Testis (tissue), 3 donors: ENCODE results near the gene CDK6. TPM values are rescaled to one million over a fixed set of nuclear protein-coding genes. Genes with fewer than 3 reads are reported as not detected.

ENCODE experiments used
- DNase-seq: peaks from one replicate; pipeline ENCODE4 v3.0.0-alpha.2; 2019
- H3K27ac ChIP-seq, 2 donors: fragments of 200-600 bp; sonication (generic); one replicate each; pipeline ENCODE4 v1.5.1; 2019
- H3K27me3 ChIP-seq: fragments of 200-600 bp; sonication (generic); one replicate; pipeline ENCODE4 v1.5.1; 2019
- H3K36me3 ChIP-seq: fragments of 200-600 bp; sonication (generic); one replicate; pipeline ENCODE4 v1.5.1; 2017; ENCODE audit warnings: low read depth; ENCODE audit errors: missing control alignments
- H3K4me1 ChIP-seq: fragments of 200-600 bp; sonication (generic); one replicate; pipeline ENCODE4 v1.5.1; 2019
- H3K4me3 ChIP-seq, 2 donors: fragments of 200-600 bp; sonication (generic); one replicate each; pipeline ENCODE4 v1.5.1; 2017 to 2019
- H3K9me3 ChIP-seq: fragments of 200-600 bp; sonication (generic); one replicate; pipeline ENCODE4 v1.5.1; 2017
- CTCF ChIP-seq, 3 experiments: fragments of 450-650 bp in 2 of 3; fragments of 200-600 bp in 1 of 3; sonication (generic) in 1 of 3; IDR thresholded peaks; one replicate each; pipeline ENCODE4 v1.5.1; 2016 to 2019; ENCODE audit warnings: antibody characterized with exemption in 3 of 3, mild to moderate bottlenecking in 2 of 3, moderate library complexity in 1 of 3
- POLR2A ChIP-seq: fragments of 450-650 bp; IDR thresholded peaks from one replicate; pipeline ENCODE4 v1.6.1; 2017; ENCODE audit warnings: antibody characterized with exemption, mild to moderate bottlenecking, moderate library complexity
- WGBS, 2 donors: methylation state at CpG; one replicate each; pipeline ENCODE4 v1.1.5; 2018; 5-methylcytosine and 5-hydroxymethylcytosine counted together
- intact Hi-C: fragments of 100-400 bp; cut with DNase I; formaldehyde crosslinking; loops from one replicate; pipeline ENCODE4 v1.15.1; 2023; ENCODE audit warnings: low total_unique reads
- polyA plus RNA-seq: library from polyadenylated mRNA; stranded (reverse); fragments of 350-450 nt; fragmentation: Illumina TruSeq; extraction: RNeasy Lipid Tissue Mini Kit (QIAGEN cat#74804); gene quantifications from one replicate; pipeline ENCODE4 v1.2.3, GENCODE V29; 2014; ENCODE audit warnings: low read depth, low replicate concordance; ENCODE audit not compliant: insufficient read depth
- total RNA-seq, 2 donors: library from RNA; depleted of rRNA; stranded (reverse); fragments of >200 nt; gene quantifications; one replicate each; pipeline ENCODE4 v1.2.3, GENCODE V29; 2016

The CDK6 gene
- total and polyA plus RNA-seq, 3 donors from 2014 or later = 21.1 to 31.6 (median 22.8) TPM

DNA sequence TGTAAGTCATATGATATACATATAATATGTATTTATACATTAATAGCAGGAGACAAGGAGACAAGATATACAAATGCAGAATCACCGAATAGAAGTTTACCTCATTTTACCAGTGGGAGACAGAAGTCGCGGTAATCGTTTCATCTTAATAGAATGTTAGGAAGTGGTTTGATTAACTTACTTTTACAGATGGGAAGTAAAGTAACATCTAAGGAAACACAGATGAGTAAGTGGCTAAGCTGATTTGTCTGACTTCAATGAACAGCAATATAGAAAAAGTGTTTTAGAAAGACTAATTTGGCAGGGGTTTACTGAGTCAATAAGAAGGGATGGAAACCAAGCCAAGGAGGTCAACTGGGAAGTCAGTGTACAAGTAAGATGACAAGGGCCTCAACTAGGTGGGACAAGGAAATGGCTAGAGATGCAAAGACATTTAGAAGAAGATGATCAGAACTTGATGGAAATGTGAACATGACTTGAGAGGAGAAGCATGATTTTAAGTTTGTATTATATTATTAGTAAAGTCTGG lies 210.0 kb downstream of the CDK6 start:
- Histone ChIP-seq H3K27ac (no peak overlapping the region), H3K4me3 (no peak overlapping the region), H3K9me3 (no peaks in the 10 kb centered on the region), H3K27me3 (no peaks in the 10 kb centered on the region), H3K36me3 (no peaks in the 10 kb centered on the region), H3K4me1 (no peaks in the 10 kb centered on the region)
- intact Hi-C loops = no loop called here
- 86 to 93% methylated on average over 4 of the region's 4 CpGs for whole genome bisulfite sequencing, 2 donors
- no peak for DNase-seq
- TF ChIP-seq CTCF (IDR thresholded peaks at IDR 0.05) = no peak
- no peak for TF ChIP-seq POLR2A

- no peak for DNase-seq
- Histone ChIP-seq H3K4me3 (no peak overlapping the region), H3K4me1 (no peaks in the 10 kb centered on the region), H3K36me3 (no peaks in the 10 kb centered on the region), H3K27ac (no peak overlapping the region), H3K27me3 (no peaks in the 10 kb centered on the region), H3K9me3 (no peaks in the 10 kb centered on the region)
- no peak for TF ChIP-seq POLR2A
- TF ChIP-seq CTCF (IDR thresholded peaks at IDR 0.05) = no peak
- intact Hi-C loops = no loop called here
Observed at GRCh38 chr7:92625617-92626016, 210.8 kb downstream of the CDK6 start.

- WGBS, 2 donors = 96 to 97% methylated on average over 2 of the region's 2 CpGs
- TF ChIP-seq POLR2A = no peak
- TF ChIP-seq CTCF (IDR thresholded peaks at IDR 0.05) = no peak
- Histone ChIP-seq H3K27me3 (no peaks in the 10 kb centered on the region), H3K36me3 (no peaks in the 10 kb centered on the region), H3K4me3 (no peak overlapping the region), H3K9me3 (no peaks in the 10 kb centered on the region), H3K4me1 (no peaks in the 10 kb centered on the region), H3K27ac (no peak overlapping the region)
- DNase-seq = no peak
- intact Hi-C loops = no loop called here
Observed at GRCh38 chr7:92624298-92624996, 211.9 kb downstream of the CDK6 start.

DNA sequence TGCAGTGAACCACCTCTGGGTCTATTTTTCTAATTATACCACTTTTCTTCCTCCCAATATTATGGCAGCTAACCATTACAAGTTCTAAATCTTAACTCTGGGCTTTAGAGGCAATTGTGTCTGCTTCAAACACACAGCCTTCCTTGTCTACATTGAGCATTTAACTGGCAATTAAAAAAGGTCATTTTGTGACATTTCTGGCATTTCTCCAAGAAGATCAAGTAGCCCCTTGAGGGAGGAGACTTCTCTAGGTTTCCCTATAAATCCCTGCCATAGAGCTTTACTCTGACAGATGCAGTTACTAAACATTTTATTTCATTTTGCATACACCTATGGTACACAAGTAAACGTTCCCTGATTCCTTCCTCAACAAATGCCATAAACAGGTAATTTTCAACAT lies 212.8 kb downstream of the CDK6 start:
- DNase-seq = no peak

More for the DNA sequence above, 212.8 kb downstream of the CDK6 start:
- intact Hi-C loops = no loop called here
- TF ChIP-seq POLR2A (no peak), CTCF (IDR thresholded peaks at IDR 0.05) (no peak)
- Histone ChIP-seq H3K4me3 (no peak overlapping the region), H3K27me3 (no peaks in the 10 kb centered on the region), H3K36me3 (no peaks in the 10 kb centered on the region), H3K27ac (no peak overlapping the region), H3K9me3 (no peaks in the 10 kb centered on the region), H3K4me1 (no peaks in the 10 kb centered on the region)
- WGBS, 2 donors = 94 to 95% methylated on average over 1 of the region's 1 CpG
